ENCODE data around the gene STOX1.
"Not testable (repeated sequence)": the region's sequence is repeated elsewhere in the genome, so short reads cannot be mapped to it uniquely, and the experiment has no call there.

The STOX1 gene

DNA sequence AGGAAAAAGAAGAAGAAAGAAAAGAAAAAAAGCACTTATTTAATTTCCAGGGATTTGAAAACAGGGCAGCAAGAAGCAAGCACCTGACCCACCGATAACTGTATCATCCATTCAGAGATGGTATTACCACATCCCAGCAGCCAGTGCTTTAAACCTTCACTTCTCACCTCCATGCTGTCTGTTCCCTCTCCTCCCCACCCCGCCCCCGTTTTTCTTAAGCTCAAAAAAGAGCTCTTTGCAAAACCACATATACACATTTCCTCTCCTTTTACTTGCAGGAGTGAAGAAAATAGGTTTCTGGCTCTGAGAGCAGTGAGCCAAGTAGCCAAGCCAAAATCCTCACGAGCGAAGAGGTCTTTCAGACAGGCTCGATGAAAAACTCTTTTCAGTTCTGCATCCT lies 2.2 kb downstream of the STOX1 start:
- DNase-seq, result no peak

DNA sequence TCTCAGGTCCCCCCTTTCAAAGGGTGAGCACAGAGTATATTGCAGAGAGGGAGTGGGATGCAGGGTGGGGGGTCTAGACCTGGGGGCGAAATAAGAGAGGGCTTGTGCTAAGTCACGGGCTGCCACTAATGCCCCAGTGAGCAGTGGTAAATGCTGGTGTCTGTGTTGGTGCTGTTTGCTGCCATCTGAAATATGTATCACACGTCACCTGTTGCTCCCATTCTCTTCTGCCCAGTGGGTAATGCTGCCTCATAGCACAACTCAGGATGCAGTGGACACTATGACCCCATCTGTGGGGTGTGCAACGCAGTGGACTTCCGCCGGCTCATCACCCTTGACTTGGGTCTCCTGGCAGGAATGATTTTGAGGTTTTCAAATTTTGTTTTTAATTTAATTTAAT lies 2.6 kb downstream of the STOX1 start:
- no peak for DNase-seq

DNA sequence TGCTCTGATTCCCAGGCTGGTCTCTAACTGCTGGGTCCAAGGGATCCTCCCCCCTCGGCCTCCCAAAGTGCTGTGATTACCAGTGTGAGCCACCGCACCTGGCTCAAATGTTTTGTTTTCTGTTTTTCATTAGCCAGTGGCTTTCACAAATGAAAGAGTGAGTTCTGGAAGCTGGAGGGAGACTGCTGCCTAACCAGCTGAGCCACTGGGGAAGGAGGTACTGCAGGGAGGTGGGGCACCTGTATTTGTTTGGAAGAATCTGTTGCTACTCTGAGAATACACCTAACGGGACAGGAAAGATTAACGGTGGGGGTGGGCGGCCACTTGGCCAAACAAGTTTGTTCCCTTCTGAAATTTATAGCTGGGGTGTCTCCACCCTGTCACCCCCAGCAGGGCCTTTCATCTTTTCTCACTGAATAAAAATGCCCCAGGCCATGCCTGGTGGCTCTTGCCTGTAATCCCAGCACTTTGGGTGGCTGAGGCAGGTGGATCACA lies 4.7 kb downstream of the STOX1 start:
- no peak for DNase-seq

DNA sequence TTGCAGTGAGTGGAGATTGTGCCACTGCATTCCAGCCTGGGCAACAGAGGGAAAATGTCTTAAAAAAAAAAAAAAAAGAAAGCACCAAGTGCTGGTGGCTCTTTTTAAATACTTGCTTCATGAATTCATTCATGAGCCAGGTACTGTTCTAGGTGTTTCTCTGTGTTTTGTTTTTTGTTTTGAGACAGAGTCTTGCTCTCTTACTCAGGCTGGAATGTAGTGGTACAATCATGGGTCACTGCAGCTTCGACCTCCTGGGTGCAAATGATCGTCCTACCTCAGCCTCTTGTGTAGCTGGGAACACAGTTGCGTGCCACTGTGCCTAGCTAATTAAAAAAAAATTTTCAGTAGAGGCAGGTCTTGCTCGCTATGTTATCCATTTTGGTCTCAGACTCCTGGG lies 5.3 kb downstream of the STOX1 start:
- no peak for DNase-seq

DNA sequence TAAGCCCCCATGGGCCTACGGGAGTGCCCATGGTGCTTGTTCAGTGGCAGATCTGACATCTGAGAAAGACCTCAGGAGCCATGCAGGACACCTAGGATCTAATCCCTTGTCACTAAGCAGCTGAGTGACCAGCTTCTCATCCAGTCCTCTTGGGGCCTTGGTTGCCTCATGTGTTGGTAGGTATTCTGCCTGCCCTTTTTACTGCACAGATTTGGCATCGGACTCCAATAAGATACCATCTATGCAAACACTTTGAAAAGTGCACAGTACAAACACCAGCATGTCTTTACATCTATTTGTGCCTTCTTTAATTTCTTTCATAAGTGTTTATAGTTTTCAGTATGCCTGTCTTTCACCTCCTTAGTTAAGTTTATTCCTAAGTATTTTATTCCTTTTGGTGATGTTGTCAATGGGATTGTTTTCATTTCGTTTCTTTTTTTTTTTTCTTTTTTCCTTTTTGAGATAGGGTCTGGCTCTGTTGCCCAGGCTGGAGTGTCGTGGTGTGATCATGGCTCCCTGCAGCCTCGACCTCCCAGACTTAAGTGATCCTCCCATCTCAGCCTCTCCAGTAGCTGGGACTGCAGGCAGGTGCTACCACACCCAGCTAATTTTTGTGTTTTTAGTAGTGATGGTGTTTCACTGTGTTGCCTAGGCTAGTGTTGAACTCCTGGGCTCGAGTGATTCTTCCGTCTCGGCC lies 10.4 kb downstream of the STOX1 start:
- DNase-seq, result no peak

DNA sequence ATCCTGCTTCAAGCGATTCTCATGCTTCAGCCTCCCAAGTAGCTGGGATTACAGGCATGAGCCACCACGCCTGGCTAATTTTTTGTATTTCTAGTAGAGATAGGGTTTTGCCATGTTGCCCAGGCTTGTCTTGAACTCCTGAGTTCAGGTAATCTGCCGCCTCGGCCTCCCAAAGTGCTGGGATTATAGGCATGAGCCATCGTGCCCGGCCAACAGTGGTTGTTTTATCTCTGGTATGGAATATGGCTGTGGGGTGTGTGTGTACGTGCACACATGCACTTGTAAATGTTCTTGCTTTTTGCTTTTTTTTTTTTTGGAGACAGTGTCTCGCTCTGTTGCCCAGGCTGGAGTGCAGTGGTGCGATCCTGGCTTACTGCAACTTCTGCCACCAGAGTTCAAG lies 13.3 kb downstream of the STOX1 start:
- DNase-seq, result not testable (repeated sequence)

DNA sequence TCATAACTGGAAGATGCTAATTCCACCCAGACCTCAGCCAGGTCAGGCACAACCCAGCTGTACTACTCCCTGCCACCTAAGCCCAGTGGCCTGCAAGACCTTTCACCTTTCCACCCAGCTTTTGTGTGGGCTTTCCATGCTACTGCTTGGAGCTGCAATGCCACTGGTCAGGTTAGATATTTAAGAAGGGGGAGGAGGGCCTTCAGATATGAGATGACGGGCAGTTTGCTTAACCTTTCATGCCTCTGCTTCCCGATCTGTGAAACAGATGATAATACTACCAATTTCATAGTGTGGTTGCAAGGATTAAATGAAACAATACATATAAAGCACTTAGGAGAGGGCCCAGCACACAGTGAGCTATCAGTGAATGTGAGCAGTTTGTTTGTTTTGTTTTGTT lies 20.9 kb downstream of the STOX1 start:
- DNase-seq, result no peak

DNA sequence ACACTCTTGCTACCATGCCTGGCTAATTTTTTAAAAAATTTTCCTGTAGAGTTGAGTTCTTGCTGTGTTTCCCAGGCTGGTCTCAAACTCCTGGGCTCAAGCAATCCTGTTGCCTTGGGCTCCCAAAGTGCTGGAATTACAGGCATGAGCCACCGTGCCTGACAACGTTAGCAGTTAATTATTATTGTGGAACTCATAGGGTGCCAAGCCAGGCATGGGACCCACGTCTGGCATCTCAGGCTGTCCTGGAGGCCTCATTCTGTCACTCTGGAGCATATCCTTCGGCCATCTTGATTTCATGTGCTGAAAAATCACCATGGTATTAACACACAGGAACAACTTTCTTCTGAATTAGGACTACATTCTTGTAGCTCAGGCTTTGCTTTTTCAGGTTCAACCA lies 21.5 kb downstream of the STOX1 start:
- DNase-seq, result no peak

DNA sequence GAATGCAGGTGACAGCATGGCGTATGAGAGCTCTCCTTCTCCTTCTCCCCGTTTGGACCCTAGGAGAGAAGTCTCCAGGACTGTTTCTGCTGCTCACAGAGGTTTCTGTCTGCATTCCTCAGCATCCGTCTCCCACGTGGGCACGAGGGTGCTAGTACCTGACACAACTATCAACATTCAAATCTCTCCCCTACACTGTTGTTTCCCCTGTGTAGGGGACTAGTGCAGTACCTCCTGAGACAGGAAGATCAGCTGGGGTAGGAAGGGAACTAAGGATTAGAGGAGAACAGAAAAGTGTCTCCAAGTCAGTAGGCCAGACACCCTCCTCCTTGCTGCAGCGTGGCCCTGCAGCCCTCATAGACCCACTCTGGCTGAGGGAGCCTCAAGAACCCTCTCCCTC lies 29.0 kb downstream of the STOX1 start:
- DNase-seq, result no peak

DNA sequence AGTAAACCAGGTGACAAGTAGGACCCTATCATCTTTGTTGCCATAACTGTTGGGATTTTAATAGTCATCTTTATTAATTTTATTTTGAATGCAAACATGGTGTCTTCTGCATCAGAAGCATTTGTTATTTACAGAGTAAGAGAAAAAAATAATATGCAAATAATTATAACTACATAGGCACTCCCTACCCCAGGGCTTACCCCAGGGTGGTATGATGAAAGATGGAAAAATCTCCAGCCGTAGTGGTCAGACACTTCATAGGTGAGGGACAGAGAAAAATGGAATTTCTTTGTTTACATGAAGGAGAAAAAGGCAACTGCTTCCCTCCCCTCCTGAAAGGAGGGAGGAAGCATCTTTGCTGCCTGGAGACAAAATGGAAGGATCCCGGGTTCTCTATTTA lies 29.7 kb downstream of the STOX1 start:
- no peak for DNase-seq

DNA sequence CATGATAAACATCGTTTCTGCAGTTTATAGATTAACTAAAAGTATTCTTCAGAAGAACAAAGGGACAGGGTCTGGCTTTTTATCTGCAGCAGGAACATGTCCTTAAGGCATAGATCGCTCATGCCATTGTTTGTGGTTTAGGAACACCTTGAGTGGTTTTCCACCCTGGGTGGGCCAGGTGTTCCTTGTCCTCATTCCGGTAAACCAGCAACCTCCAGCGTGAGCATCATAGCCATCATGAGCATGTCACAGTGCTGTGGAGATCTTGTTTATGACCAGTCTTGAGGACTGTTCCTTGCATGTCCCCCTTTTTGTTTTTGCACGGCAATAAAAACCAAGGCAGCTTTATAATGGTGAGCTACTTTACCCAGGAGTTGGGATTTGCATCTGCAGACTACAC lies 33.9 kb downstream of the STOX1 start:
- DNase-seq, result no peak

DNA sequence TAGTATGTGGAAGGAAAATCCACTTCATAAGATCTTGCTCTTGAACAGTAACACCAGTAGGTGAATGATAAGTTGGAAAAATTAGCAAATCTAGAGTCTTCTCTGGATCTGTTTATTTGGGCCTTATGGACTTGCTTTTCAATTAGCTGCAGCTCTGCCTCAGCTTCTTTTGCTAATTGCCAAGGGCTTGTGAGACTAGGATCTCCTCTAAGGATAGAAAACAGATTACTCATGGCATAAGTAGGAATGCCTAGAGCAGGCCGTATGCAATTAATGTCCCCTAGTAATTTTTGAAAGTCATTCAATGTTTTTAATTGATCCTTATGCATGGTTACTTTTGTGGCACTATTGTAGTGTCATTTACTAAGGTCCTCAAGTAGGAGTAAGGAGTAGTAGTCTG lies 37.3 kb downstream of the STOX1 start:
- DNase-seq, result no peak

DNA sequence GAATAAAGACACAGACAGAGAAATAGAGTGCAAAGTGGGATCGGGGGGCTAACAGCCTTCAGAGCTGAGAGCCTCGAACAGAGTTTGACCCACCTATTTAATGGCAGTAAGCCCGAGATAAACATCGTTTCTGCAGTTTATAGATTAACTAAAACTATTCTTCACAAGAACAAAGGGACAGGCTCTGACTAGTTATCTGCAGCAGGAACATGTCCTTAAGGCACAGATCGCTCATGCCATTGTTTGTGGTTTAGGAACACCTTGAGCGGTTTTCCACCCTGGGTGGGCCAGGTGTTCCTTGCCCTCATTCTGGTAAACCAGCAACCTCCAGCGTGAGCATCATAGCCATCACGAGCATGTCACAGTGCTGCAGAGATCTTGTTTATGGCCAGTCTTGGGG lies 40.8 kb downstream of the STOX1 start:
- DNase-seq, result not testable (repeated sequence)

DNA sequence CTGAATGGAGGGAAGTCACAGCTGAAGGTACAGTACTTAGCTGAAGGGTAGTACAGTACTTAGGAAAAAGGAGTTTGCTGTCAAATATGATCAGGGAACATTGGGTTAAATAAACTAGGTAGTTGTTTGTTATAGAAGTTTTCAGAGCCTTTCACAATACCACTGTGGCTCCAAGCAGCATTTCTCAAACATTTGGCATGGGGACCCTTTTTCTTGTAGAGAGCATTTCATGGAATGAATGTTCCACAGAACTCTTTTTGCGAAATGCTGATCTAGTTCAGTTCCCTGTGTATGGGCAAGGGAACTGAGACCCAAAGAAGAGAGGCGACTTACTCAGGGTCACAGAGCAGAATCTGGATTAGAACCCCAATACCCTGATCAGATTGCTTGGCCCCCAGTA lies 42.3 kb downstream of the STOX1 start:
- no peak for DNase-seq

DNA sequence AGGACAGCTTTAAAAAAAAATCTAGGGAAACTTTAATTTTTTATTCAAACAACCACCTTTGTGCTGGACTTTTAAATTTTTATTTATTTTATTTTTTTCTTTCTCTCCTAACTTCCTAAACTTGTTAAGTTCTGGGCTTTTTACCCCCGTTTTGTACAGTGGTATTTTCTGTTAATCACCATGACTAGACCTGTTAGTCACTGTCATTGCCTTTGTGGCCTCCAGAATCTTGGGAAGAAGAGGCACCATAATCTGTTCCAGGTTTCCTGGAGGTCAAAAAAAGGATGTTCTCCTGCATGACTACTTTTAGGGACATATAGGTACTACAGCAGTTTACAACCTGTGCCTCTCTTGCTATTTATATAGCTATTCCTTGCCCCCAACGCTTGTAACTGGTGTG lies 42.7 kb downstream of the STOX1 start:
- DNase-seq, result no peak

DNA sequence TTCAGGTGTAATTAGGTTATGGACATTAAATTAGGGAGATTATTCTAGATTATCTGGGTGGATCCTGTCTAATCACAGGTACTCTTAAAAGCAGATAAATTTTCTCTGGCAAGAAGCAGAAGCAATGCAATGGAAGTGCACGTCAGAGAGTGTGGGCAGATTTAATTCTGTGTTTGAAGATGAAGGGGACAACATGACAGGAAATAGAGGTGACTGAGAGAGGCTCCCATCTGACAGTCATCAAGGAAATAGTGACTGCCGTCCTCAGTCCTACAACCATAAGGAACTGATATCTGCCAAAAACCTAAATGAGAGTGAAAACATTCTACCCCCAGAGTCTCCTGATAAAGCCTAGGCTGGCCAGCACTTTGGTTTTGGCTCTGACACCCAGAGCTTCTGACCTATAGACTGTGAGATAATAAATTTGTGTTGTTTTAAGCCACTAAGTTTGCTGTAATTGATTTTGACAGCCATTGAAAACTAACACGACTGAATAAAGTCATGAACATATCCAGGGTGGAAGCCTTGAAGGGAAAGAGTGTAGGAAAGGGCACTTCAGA lies 43.3 kb downstream of the STOX1 start:
- DNase-seq, result no peak

DNA sequence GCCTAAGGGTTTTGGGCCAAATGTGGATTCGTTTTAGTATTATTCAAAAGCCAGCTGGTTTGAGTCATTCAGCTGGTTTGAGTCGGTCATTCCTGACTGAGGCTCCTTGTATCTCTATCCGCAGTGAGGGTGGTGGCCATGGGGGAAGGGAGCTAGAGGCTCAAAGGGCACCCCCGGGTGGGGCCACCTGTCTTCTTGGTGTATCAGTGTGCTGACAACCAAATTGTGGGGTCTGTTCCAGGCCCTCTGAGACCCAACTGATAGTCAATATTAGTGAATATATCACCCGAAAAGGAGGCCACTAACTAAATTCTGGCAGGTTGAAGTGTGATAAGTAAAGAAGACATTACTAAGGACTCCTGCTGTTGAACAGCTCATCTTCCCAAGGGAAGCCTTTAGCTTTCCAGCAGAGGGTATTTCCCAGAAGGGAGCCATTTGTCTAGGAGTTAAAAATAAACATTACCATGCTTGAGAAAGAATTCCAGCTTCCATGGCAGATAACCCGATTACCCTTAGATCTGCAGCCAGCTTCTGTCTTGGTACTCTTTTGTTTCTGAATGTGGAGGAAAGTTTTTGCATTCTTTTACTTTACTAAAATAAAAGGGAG lies 43.9 kb downstream of the STOX1 start:
- DNase-seq, result no peak

DNA sequence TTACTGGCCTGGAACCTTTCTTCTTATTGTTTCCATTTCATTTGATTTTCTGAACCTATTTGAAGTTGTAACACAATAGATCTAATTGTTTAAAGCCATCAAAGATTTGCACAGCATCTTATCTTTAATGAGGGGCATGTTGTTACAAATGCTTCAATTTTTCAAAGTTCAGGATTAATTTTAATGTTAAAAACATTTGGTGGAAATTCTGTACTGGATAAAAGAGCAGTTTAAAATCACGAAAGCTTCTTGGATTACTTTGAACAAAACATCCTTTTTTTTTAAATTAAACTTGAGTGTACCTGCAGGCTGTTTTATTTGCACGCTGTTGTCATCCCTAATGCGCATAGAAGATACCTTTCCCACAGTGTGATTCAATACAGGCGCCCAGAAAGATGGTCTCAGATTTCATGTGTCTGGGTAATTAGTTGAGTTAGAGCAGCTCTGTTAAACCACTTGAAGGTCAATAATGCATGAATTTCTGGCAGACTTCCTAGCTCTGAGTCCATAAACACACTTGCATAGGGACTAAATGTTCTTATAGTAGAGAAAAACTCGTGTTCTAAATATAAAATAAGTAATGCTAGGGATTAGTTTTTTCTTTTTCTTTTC lies 44.5 kb downstream of the STOX1 start:
- no peak for DNase-seq

DNA sequence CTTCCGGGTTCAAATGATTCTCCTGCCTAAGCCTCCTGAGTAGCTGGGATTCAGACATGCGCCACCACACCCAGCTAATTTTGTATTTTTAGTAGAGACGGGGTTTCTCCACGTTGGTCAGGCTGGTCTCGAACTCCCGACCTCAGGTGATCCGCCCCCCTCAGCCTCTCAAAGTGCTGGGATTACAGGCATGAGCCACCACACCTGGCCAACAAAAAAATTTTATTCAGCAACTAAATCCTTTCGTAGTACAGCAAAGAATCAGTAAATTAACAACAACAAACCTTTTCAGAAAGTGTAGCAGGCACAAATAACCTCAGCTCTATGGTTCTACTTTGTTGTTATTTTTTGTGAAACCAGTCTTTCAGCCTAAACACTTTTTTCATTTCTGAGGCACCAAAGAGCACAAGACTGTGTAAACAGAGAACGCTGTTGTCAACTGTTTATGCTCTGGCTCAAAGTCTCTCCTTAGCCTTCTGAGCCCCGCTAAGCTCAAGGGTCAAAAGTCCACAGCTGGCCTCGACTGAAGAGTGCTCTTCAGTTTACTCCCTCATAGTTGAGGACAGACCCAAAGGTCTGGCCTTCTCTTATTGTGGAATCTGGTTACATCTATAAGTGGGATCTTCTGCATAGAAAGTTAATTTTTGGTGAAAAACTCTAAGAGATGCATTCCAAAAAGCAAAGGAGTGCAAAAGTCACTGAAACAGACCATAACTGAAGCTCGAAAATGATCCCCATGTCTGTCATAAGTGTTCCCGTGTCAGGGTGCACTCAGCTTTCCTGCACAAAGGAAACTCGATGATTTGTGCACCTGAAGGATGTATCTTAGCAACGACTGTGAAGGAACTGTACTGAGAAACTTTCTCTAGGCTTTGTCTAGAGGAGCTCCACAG lies 49.2 kb downstream of the STOX1 start:
- no peak for DNase-seq

DNA sequence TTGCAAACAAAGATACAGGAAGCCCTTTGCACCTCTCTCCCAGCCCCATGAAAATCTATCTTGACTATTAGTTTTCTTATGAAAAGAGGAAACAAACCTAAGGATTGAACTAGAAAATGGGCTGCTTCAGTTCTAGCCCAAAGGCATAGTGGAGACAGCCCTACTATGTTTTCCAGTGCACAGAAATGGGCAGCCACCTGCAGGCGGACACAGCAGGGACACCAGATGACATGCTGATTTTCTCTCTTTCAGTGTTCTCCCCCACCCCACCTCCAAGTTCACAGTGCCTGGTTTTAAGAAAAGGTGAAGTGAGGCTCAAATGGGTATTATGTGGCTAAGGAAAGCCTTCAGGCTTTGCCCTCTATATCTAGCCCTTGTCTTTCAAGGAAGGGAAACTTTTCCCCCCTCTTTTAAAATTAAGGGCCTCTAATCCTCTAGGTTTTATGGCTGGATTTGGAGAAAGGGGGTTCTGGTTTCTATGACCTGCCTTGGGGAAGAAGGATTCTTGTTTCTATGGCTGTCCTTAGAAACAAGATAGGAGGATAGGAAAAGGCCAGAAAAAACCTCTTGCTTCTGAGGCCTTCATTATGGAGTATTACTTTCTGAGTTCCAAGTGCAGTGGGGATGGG lies 50.3 kb downstream of the STOX1 start:
- DNase-seq, result no peak

DNA sequence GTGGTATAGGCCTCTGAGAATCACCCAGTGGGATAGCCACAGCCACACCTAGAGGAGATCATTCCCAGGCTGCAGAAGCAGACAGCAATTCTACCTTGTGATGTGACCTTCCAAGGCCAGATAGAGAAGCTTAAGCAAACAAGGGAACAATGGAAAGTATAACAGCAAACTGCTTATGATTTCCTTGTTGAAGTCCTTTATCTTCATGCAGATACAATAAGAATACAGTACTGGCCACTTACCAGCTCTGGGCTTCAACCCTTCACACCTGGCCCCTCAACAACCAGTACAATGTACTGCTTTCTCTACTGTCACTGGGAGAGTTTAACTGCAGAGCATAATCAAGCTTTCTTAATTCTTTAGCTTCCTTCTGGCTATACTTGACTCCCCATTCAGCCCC lies 51.2 kb downstream of the STOX1 start:
- DNase-seq, result no peak

DNA sequence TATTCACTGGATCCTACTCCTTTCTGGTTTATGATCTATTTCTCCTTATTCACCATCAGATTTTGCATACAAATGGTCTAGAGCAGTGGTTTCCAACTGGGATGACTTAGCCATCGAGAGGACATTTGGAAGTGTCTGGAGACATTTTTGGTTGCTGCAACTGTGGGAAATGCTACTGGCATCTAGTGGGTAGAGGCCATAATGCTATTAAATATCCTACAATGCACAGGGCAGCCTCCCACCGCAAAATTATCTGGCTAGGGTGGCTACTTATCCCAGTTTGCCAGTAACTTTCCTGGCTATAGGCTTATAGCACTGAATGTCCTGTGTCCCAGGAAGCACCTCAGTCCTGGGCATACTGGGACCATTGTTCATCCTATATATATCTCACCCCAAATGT lies 52.3 kb downstream of the STOX1 start:
- DNase-seq, result no peak

DNA sequence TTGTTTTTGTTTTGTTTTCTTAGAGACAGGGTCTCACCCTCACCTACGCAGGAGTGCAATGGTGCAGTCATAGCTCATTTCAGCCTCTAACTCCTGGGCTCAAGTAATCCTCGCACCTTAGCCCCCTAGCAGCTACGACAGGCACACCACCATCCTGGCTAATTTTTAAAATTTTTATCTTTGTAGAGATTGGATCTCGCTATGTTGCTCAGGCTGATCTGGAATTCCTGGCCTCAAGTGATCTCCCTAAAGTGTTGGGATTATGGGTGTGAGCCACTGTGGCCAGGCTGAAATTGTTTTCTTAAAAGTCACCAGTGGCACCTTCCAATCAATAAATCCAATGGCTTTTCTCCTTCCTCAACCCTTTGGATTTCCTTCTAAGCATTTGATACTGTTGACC lies 52.9 kb downstream of the STOX1 start:
- no peak for DNase-seq
